Upper lobe of left lung (tissue), 4 donors: ENCODE data around the gene ADK.

Source experiments
- POLR2A ChIP-seq, 4 donors: fragments of 450-650 bp; IDR thresholded peaks; one replicate each; pipeline ENCODE4 v1.5.1; 2016 to 2017; ENCODE audit warnings: antibody characterized with exemption in 4 of 4, mild to moderate bottlenecking in 2 of 4
- TF ChIP-seq, protein P1 (sequence below), 6 experiments: fragments of 450-650 bp in 4 of 6; fragments of 200-600 bp in 2 of 6; sonication (generic) in 2 of 6; IDR thresholded peaks; one replicate each; pipeline ENCODE4 v1.5.1; 2016 to 2019; ENCODE audit warnings: antibody characterized with exemption in 6 of 6

DNA sequence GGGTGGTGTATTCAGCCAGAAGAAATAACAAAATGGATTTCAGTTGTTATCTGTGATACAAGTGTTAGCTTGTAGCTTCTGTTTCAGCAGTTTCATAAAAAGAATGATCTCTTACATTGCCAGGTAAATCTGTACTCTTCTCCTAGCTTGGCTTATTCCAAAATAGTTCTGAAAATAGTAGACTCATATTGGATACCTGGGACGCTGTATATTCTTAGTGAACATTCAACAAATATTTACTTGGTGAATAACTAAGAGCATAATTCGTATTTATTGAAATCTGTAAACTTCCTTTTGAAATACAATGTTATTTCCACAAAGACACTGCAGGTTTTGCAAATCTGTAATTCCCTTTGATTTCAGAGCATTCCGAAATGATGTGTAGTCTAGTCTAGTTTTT lies 249.2 kb downstream of the ADK start:
- TF ChIP-seq, protein P1, sequence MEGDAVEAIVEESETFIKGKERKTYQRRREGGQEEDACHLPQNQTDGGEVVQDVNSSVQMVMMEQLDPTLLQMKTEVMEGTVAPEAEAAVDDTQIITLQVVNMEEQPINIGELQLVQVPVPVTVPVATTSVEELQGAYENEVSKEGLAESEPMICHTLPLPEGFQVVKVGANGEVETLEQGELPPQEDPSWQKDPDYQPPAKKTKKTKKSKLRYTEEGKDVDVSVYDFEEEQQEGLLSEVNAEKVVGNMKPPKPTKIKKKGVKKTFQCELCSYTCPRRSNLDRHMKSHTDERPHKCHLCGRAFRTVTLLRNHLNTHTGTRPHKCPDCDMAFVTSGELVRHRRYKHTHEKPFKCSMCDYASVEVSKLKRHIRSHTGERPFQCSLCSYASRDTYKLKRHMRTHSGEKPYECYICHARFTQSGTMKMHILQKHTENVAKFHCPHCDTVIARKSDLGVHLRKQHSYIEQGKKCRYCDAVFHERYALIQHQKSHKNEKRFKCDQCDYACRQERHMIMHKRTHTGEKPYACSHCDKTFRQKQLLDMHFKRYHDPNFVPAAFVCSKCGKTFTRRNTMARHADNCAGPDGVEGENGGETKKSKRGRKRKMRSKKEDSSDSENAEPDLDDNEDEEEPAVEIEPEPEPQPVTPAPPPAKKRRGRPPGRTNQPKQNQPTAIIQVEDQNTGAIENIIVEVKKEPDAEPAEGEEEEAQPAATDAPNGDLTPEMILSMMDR (IDR thresholded peaks at IDR 0.05): no peak
- no peak for TF ChIP-seq POLR2A (IDR thresholded peaks at IDR 0.05)
